ENCODE measurements around the gene FLII. TPM values are rescaled to one million over a fixed set of nuclear protein-coding genes. Genes with fewer than 3 reads are reported as not detected.

FLII gene
- total RNA-seq, 1 donor from 2014 or later = 86.3 TPM

GRCh38 chr17:18241229-18241871, 17.2 kb downstream of the FLII start:
- DNase-seq = no peak

- no peak for DNase-seq
These were observed 18.1 kb downstream of the FLII start for GRCh38 chr17:18240449-18240848.

- DNase-seq = no peak
These were observed 20.2 kb downstream of the FLII start for GRCh38 chr17:18238299-18238698.

DNA sequence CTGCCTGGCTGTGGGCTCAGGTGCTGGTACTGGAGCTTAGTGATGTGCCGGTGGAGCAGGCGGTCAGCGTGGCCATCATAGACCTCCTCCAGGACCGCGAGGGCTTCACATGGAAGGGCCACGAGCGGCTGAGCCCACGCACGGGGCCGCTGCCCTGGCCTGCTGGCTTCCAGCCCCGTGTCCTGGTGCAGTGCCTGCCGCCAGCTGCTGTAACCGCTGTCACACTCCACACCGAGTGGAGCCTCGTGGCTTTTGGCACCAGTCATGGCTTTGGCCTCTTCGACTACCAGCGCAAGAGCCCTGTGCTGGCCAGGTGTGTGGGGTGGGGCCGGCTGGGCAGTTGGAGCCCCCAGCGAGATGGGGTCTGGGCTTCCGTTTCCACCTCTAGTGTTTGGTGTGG, 21.1 kb downstream of the FLII start:
- DNase-seq = no peak

- no peak for DNase-seq
These were observed 22.0 kb downstream of the FLII start for GRCh38 chr17:18236494-18236893.

DNA sequence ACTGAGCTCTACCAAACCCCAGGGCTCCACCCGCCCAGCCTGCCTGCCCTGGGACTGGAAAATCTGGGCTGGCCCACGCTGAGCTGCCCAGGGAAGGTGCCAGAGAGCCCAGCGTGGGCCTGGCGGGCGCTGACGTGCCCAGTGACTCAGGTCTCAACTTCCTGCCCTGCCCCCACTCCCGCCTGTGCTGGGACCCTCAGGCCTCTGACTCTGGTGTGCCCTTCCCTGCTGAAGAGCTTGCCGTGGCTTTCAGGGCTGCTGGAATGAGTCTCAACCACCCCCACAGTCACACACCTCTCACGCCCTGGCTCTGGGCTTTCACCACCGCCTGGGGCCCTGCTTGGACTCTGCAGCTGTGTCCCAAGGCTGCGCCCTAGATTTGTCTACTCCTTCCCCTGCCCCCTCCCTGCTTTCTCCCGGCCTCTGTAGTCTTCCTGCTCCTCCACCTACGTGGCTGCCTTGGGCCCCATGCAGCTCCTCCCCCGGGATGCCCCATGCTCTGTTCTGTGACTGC, 22.7 kb downstream of the FLII start:
- no peak for DNase-seq

DNA sequence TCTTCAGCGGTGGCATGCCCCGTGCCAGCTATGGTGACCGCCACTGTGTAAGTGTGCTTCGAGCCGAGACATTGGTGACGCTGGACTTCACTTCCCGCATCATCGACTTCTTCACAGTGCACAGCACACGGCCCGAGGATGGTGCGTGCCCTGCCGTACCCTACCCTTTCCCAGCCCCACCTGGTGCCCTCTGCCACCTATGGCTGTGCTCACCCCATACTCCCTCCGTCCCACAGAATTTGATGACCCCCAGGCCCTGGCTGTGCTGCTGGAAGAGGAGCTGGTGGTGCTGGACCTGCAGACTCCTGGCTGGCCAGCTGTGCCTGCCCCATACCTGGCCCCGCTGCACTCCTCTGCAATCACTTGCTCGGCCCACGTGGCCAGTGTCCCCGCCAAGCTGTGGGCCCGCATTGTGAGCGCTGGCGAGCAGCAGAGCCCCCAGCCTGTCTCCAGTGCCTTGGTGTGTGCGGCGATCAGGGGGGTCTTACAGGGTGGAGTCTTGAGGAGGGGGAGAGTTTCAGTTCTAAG, 23.6 kb downstream of the FLII start:
- no peak for DNase-seq

DNA sequence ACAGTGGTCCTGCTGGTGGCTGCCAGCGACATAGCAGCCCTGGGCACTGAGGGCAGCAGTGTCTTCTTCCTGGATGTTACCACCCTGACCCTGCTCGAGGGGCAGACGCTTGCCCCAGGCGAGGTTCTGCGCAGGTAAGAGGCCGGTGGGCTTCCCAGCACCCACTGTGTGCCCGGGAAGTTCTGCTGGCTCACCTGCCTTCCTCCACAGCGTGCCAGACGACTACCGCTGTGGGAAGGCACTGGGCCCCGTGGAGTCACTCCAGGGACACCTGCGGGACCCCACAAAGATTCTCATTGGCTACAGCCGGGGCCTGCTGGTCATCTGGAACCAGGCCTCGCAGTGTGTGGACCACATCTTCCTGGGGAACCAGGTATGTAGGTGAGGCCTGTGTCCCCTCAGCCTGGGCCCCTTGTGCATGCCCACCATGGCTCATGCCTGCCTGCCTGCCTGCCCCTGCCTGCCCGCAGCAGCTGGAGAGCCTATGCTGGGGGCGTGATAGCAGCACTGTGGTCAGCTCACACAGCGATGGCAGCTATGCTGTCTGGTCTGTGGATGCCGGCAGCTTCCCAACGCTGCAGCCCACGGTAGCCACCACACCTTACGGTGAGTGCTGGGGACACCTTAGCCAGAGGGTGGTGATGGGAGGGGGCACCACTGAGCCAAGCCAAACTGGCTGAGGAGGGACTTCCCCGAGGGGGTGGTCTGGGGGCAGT, 24.6 kb downstream of the FLII start:
- no peak for DNase-seq

GRCh38 chr17:18231164-18231563, 27.4 kb downstream of the FLII start:
- DNase-seq = no peak

- no peak for DNase-seq
These were observed 28.0 kb downstream of the FLII start for GRCh38 chr17:18230288-18231141.

DNA sequence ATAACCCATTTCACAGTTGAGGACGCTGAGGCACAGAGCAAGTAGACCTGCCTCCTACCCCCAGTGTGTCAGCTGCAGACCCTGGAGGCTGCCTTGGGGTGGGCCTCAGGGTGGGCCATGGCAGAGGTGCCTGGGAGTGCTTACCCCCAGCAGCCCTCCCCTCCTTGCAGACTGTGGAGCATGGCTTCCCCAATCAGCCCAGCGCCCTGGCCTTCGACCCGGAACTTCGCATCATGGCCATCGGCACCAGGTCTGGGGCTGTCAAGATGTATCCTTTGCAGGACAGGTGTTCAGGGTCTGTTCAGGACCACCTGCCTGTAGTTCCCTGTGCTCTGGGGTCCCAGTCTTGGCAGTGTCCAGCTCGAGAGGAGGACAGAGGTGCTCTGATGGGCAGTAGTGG, 28.8 kb downstream of the FLII start:
- DNase-seq = no peak

DNA sequence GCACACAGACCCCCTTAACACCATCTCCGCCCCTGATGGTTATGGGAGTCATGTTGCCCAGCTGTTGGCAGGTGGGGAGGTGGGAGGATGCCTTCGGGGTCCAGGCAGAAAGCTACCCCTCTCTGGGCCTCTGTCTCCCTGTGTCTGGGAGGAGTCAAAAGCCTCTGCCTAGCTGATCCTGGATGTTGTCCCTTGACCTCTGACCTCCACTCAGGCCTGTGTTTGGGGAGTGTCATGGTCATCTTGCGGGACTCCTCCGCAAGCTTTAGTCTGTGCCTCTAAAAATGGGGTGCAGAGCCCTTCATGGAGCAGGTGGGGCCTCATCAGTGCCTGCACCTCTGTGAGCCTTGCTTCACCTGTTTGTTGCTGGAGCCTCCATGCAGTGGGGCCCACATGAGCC, 29.3 kb downstream of the FLII start:
- DNase-seq = no peak

GRCh38 chr17:18228176-18228682, 30.3 kb downstream of the FLII start:
- no peak for DNase-seq

- no peak for DNase-seq
These were observed 30.9 kb downstream of the FLII start for GRCh38 chr17:18227635-18228034.

- DNase-seq = no peak
These were observed 32.1 kb downstream of the FLII start for GRCh38 chr17:18226284-18226945.

- no peak for DNase-seq
These were observed 32.8 kb downstream of the FLII start for GRCh38 chr17:18225642-18226283.

- DNase-seq = peak; percentile 93
These were observed 33.4 kb downstream of the FLII start, which contains the start of gene LLGL1 for GRCh38 chr17:18225121-18225641. LLGL1 (plus strand) TSS chr17:18225635; CDS start chr17:18225683, 48 bp downstream.

- DNase-seq = peak; percentile 49
These were observed 34.0 kb downstream of the FLII start for GRCh38 chr17:18224387-18225120.

DNA sequence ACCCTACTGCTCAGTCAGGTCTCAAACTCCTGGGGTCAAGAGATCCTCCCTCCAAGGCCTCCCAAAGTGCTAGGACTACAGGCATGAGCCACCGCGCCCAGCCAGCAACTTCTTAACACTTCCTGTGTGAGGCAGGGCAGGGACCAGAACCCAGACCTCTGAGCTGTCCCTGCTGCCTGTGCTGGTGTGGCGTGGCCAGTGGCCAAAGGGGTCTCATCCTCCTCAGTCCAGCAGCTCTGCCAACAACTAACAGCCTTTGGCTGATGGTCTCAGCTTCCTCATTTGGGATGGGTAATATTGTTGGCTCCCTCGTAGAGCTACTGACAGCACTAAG, 34.5 kb downstream of the FLII start:
- no peak for DNase-seq

GRCh38 chr17:18218756-18219415, 39.7 kb downstream of the FLII start:
- DNase-seq = no peak
